ENCODE data around the gene ASTE1. TPM values are rescaled to one million over a fixed set of nuclear protein-coding genes. Genes with fewer than 3 reads are reported as not detected.

ASTE1 gene, protein sequence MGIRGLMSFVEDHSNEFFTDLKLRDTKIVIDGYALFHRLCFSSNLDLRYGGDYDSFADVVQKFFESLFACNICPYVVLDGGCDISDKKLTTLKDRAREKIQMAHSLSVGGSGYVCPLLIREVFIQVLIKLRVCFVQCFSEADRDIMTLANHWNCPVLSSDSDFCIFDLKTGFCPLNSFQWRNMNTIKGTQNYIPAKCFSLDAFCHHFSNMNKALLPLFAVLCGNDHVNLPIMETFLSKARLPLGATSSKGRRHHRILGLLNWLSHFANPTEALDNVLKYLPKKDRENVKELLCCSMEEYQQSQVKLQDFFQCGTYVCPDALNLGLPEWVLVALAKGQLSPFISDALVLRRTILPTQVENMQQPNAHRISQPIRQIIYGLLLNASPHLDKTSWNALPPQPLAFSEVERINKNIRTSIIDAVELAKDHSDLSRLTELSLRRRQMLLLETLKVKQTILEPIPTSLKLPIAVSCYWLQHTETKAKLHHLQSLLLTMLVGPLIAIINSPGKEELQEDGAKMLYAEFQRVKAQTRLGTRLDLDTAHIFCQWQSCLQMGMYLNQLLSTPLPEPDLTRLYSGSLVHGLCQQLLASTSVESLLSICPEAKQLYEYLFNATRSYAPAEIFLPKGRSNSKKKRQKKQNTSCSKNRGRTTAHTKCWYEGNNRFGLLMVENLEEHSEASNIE
- 10 to 100 TPM in 2 of 7 donors, 1 to 10 TPM in 5; 3.1 to 11.9 (median 8.6) TPM for total RNA-seq
- 10 to 100 TPM in 1 of 2 donors, 1 to 10 TPM in 1; 5.2 to 10.5 TPM for polyA plus RNA-seq
- long read RNA-seq, donor 1, transcript ASTE1-201 (6 exons, 2,664 nt), result major isoform, 23 of 57 reads
- long read RNA-seq, donor 1, partial matches to known transcripts, result 8 of 57 reads
- long read RNA-seq, donor 1, other reads (novel, unspliced or antisense), result 22 of 57 reads
- long read RNA-seq, donor 2, partial matches to known transcripts, result 14 of 16 reads
- long read RNA-seq, donor 2, other reads (novel, unspliced or antisense), result 0 of 16 reads
- long read RNA-seq, donor 3, transcript ASTE1-201 (6 exons, 2,664 nt), result major isoform, 5 of 17 reads
- long read RNA-seq, donor 3, partial matches to known transcripts, result 2 of 17 reads
- long read RNA-seq, donor 3, other reads (novel, unspliced or antisense), result 7 of 17 reads

DNA sequence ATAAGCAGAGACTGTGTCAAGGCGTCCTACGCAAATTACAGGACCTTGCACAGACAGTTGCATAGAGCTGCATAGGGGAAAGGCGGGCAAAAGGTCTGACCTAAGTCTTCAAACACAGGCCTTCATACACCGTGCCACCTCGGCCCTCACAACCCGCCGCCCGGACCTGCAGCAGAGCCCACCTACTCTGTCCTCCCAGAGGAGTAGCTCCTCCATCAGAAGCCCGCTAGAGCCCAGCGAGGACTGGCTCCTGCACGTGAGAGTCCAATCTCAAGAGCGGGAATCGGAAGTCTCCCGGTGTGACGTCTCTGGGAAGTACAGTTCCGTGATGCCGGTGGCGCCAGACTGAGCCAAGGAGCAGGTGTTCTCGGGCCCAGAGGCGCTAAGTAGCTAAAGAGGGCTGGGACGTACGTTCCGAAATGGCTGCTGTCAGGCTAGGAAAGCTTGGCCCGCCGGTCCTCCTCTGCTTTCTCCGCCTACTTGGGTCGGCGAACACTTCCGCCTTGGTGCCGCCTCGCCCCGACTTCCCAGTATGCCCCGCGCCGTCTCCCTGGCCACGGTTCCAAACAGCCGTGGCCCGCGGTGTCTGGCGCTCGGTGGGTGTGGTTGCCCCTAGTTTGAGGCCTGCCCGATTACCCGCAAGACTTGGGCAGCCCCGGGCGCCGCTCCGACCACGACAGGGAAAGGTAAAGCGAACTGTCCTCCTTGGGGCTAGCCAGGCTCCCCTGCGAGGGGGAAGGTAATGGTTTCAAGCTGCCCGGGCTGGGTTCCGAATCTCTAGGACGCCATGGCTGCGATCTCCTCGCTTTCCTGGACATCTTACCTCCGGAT is at the start of gene ASTE1, which contains the start of gene NEK11:
ASTE1 (minus strand) TSS at position 505 of the 831 bp plus-strand sequence. CDS start 1,519 bp downstream, outside the sequence.
NEK11 (plus strand) TSS at position 557 of the 831 bp plus-strand sequence. CDS start 2,832 bp downstream, outside the sequence.
- Histone ChIP-seq H3K9me3 (no peaks in the 10 kb centered on the region), H3K27ac (peak within 1 kb of the TSS; percentile 48 to 60), H3K36me3 (no peaks in the 10 kb centered on the region), H3K27me3 (no peaks in the 10 kb centered on the region), H3K4me1 (ENCODE audit: insufficient read depth) (peaks cover 6% of the 10 kb centered on the region), H3K4me3 (peak within 1 kb of the TSS; percentile 78)
- TF ChIP-seq, protein P1, sequence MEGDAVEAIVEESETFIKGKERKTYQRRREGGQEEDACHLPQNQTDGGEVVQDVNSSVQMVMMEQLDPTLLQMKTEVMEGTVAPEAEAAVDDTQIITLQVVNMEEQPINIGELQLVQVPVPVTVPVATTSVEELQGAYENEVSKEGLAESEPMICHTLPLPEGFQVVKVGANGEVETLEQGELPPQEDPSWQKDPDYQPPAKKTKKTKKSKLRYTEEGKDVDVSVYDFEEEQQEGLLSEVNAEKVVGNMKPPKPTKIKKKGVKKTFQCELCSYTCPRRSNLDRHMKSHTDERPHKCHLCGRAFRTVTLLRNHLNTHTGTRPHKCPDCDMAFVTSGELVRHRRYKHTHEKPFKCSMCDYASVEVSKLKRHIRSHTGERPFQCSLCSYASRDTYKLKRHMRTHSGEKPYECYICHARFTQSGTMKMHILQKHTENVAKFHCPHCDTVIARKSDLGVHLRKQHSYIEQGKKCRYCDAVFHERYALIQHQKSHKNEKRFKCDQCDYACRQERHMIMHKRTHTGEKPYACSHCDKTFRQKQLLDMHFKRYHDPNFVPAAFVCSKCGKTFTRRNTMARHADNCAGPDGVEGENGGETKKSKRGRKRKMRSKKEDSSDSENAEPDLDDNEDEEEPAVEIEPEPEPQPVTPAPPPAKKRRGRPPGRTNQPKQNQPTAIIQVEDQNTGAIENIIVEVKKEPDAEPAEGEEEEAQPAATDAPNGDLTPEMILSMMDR (IDR thresholded peaks at IDR 0.05), result no peak
- peak; percentile 49 for TF ChIP-seq POLR2A (IDR thresholded peaks at IDR 0.05)
- intact Hi-C loops (cut with DNase I), result no loop called here
- WGBS, 3 donors, result 1 to 3% (median 1%) methylated on average over 41 to 56 of the region's 56 CpGs
- DNase-seq, result peak; percentile 79 to 91 (median 85)

DNA sequence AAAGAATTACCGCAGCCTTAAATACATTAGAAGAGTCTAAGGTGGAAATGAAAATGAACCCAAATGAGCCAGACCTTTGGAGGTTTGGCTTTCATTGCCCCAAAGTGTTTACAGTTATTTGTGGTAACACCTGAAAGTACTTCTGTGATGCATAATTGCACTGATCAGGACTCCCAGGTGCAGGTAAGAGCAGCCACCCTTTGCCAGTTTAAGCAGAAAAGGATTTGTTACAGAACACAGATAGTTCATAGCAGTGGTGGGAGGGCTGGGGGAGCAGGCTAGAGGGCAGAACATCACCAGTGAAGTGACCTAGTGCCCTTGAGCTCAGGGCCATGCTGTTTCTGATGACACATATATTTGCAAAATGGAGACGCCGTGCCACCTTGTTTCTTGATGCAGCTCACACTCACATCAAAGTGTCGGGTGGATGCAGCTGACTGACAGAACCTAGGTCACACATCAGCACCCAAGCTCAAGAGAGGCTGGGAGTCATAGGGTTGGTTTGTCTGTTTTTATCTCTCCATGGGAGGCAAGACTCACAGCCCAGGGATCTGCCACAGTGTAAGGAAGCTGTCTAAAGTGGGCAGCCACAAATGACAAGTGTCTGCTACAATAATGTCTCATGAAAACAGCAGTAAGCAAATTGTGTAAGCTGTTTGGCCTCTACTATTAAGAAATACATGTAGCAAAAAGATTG is 49.2 kb upstream of the ASTE1 start:
- H3K4me1 ChIP-seq (ENCODE audit: insufficient read depth), result no peaks in the 10 kb centered on the region
- no peaks in the 10 kb centered on the region for H3K9me3 ChIP-seq
- H3K27ac ChIP-seq, result no peak overlapping the region
- intact Hi-C loops (cut with DNase I), result no loop called here
- H3K36me3 ChIP-seq, result no peaks in the 10 kb centered on the region
- WGBS, 3 donors, result 54 to 74% (median 74%) methylated on average over 4 of the region's 4 CpGs
- TF ChIP-seq, protein P1 (IDR thresholded peaks at IDR 0.05), result no peak
- TF ChIP-seq POLR2A (IDR thresholded peaks at IDR 0.05) (no peak), EP300 (IDR thresholded peaks at IDR 0.05) (no peak)
- no peak overlapping the region for H3K4me3 ChIP-seq
- no peaks in the 10 kb centered on the region for H3K27me3 ChIP-seq
- no peak for DNase-seq

DNA sequence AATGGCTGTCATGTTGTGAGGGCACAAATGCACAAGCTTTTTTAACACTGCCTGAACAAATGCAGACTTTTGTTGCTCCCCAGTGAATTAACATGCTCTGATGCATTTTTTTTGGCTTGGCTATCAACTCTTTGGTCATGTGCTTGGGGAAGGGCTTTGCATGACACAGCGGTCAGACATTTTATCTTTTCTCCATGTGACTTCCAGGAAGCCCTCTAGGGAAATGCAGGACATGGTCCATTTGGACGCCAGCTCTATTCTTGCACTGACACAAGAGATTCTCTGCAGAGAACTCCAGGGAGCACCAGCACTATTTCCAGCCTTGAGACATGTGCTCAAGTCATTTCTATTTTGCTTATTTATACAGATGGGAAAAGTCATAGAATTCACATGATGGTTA is 46.2 kb upstream of the ASTE1 start:
- Histone ChIP-seq H3K27me3 (peaks cover 4% of the 10 kb centered on the region), H3K4me3 (no peak overlapping the region), H3K4me1 (ENCODE audit: insufficient read depth) (no peaks in the 10 kb centered on the region), H3K36me3 (no peaks in the 10 kb centered on the region), H3K27ac (no peak overlapping the region), H3K9me3 (no peaks in the 10 kb centered on the region)
- TF ChIP-seq POLR2A (IDR thresholded peaks at IDR 0.05), result no peak
- TF ChIP-seq EP300 (IDR thresholded peaks at IDR 0.05), result no peak
- TF ChIP-seq, protein P1 (IDR thresholded peaks at IDR 0.05), result no peak
- 46 to 74% (median 65%) methylated on average over 2 of the region's 2 CpGs for WGBS, 3 donors
- no peak for DNase-seq
- intact Hi-C loops (cut with DNase I), result no loop called here
